ENCODE measurements around the gene FBXL16.

DNA sequence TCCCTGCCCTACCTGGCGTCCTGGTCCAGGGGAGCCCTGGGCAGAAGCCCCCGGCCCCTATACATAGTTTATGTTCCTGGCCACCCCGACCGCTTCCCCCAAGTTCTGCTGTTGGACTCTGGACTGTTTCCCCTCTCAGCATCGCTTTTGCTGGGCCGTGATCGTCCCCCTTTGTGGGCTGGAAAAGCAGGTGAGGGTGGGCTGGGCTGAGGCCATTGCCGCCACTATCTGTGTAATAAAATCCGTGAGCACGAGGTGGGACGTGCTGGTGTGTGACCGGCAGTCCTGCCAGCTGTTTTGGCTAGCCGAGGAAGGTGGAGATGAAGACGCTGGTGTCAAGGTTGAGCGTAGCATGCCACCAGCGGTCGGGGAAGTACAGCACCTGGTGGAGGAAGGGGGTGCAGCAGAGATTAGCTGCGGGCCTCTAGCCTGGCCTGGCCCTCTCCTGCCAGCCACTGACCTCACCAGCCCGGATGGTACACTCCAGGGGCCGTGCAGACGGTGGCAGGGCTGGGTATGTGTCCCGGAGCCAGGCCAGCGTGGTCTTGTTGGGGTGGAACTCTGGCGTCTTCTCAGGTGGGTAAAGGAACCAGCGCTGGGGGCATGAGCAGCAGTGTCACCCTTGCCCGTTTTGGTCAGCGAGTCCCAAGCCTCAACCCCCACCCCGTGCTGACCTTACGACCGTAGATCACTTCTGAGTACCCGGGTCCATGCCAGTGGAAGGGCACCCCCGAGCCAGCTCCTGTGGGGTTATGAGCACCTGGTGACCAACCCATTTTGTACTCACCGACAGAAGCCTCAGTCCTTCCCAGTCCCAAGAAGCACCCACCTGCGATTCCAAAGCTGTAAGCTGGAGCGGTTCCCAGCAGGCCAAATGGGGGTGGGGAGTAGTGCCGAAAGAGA is 22.9 kb downstream of the FBXL16 start:
- TF ChIP-seq, protein P1, sequence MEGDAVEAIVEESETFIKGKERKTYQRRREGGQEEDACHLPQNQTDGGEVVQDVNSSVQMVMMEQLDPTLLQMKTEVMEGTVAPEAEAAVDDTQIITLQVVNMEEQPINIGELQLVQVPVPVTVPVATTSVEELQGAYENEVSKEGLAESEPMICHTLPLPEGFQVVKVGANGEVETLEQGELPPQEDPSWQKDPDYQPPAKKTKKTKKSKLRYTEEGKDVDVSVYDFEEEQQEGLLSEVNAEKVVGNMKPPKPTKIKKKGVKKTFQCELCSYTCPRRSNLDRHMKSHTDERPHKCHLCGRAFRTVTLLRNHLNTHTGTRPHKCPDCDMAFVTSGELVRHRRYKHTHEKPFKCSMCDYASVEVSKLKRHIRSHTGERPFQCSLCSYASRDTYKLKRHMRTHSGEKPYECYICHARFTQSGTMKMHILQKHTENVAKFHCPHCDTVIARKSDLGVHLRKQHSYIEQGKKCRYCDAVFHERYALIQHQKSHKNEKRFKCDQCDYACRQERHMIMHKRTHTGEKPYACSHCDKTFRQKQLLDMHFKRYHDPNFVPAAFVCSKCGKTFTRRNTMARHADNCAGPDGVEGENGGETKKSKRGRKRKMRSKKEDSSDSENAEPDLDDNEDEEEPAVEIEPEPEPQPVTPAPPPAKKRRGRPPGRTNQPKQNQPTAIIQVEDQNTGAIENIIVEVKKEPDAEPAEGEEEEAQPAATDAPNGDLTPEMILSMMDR (IDR thresholded peaks at IDR 0.05) = no peak
- no peak for TF ChIP-seq POLR2A (IDR thresholded peaks at IDR 0.05)

All from right lobe of liver (tissue), 4 donors.